ENCODE results near the gene ASCL4. TPM values are rescaled to one million over a fixed set of nuclear protein-coding genes. Genes with fewer than 3 reads are reported as not detected.

The ASCL4 gene
- total RNA-seq, 2 experiments from 2014 or later: not detected

DNA sequence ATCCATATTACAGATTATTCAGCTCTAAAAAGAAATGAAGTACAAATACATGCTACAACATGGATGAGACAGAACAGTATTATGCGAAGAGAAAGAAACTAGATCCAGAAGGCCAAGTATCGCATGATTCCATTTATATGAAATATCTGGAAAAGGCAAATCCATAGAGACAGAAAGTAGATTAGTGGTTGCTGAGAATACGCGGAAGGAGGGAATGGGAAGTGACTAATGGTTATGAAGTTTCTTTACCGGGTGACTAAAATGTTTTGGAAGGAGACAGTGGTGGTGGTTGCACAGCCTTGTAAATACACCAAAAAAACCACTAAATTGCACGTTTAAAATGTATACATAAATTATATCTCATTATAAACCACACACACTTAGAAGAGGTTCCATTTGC is 26.0 kb upstream of the ASCL4 start:
- DNase-seq (ENCODE audit: low spot score): no peak
- POLR2A ChIA-PET: interaction anchor here (2.3 kb wide), 1 partner anchor 11 kb away, joined by 12 read pairs; no protein-coding TSS in a partner anchor
- intact Hi-C loops (cut with micrococcal nuclease; ENCODE audit: unreplicated experiment): no loop called here
- BruUV-seq (replicated peaks): no TSS peak
- CTCF ChIA-PET (ENCODE audit: unreplicated experiment): no interaction called here
- Histone ChIP-seq H4K20me1 (ENCODE audit: insufficient read depth, low read length) (no peaks in the 10 kb centered on the region; the same call in 1 of the 2 replicates), H3K79me2 (ENCODE audit: insufficient read depth, low read depth, low read length) (peaks cover 5% of the 10 kb centered on the region; the same call in 1 of the 2 replicates), H2AFZ (ENCODE audit: low read length) (no peak overlapping the region), H3K4me3 (ENCODE audit: low read depth, low read length, poor library complexity, severe bottlenecking) (no peak overlapping the region), H3K4me1 (ENCODE audit: insufficient read depth, low read length, poor library complexity, severe bottlenecking) (no peaks in the 10 kb centered on the region), H3K4me2 (ENCODE audit: low read length) (no peak overlapping the region), H3K9me3 (ENCODE audit: low read length) (no peaks in the 10 kb centered on the region), H3K36me3 (ENCODE audit: insufficient read depth, low read length) (peaks cover 98% of the 10 kb centered on the region), H3K27ac (ENCODE audit: low read depth, low read length, poor library complexity, severe bottlenecking) (no peak overlapping the region), H3K9me2 (ENCODE audit: insufficient read depth, low read length) (no peaks in the 10 kb centered on the region)
- TF ChIP-seq EZH2phosphoT487 (IDR thresholded peaks at IDR 0.05; ENCODE audit: borderline replicate concordance, low read depth, low read length): no peak
- TF ChIP-seq, protein P1, sequence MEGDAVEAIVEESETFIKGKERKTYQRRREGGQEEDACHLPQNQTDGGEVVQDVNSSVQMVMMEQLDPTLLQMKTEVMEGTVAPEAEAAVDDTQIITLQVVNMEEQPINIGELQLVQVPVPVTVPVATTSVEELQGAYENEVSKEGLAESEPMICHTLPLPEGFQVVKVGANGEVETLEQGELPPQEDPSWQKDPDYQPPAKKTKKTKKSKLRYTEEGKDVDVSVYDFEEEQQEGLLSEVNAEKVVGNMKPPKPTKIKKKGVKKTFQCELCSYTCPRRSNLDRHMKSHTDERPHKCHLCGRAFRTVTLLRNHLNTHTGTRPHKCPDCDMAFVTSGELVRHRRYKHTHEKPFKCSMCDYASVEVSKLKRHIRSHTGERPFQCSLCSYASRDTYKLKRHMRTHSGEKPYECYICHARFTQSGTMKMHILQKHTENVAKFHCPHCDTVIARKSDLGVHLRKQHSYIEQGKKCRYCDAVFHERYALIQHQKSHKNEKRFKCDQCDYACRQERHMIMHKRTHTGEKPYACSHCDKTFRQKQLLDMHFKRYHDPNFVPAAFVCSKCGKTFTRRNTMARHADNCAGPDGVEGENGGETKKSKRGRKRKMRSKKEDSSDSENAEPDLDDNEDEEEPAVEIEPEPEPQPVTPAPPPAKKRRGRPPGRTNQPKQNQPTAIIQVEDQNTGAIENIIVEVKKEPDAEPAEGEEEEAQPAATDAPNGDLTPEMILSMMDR (conservative IDR thresholded peaks at IDR 0.05; ENCODE audit: low read length): no peak

DNA sequence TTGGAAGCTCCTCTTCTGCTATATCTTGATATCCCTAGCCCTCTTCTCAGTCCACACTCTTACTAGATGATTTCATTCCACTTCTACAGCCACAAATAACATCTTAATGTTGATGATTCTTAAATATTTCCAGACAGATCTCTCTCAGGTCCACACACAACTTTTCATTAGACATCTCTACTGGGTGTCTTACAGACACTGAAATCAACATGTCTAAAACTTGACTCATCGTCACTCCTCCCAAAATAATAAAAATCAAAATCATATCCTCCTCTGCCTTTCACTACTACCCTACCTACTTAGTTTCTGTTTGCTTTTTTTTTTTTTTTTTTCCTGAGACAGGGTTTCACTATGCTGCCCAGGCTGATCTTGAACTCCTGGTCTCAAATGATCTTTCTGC is 25.4 kb upstream of the ASCL4 start:
- H3K36me3 ChIP-seq (ENCODE audit: insufficient read depth, low read length): peaks cover 98% of the 10 kb centered on the region
- no peak overlapping the region for H3K4me2 ChIP-seq (ENCODE audit: low read length)
- intact Hi-C loops (cut with micrococcal nuclease; ENCODE audit: unreplicated experiment): no loop called here
- DNase-seq (ENCODE audit: low spot score): no peak
- BruUV-seq (replicated peaks): no TSS peak
- POLR2A ChIA-PET: interaction anchor here (2.3 kb wide), 1 partner anchor 10 kb away, joined by 12 read pairs; no protein-coding TSS in a partner anchor
- no peaks in the 10 kb centered on the region; the same call in 1 of the 2 replicates for H4K20me1 ChIP-seq (ENCODE audit: insufficient read depth, low read length)
- H3K9me3 ChIP-seq (ENCODE audit: low read length): no peaks in the 10 kb centered on the region
- no peaks in the 10 kb centered on the region for H3K9me2 ChIP-seq (ENCODE audit: insufficient read depth, low read length)
- H3K4me3 ChIP-seq (ENCODE audit: low read depth, low read length, poor library complexity, severe bottlenecking): no peak overlapping the region
- CTCF ChIA-PET (ENCODE audit: unreplicated experiment): no interaction called here
- no peaks in the 10 kb centered on the region for H3K4me1 ChIP-seq (ENCODE audit: insufficient read depth, low read length, poor library complexity, severe bottlenecking)
- H2AFZ ChIP-seq (ENCODE audit: low read length): no peak overlapping the region
- TF ChIP-seq, protein P1 (conservative IDR thresholded peaks at IDR 0.05; ENCODE audit: low read length): no peak
- TF ChIP-seq EZH2phosphoT487 (IDR thresholded peaks at IDR 0.05; ENCODE audit: borderline replicate concordance, low read depth, low read length): no peak
- H3K79me2 ChIP-seq (ENCODE audit: insufficient read depth, low read depth, low read length): peaks cover 5% of the 10 kb centered on the region; the same call in 1 of the 2 replicates
- H3K27ac ChIP-seq (ENCODE audit: low read depth, low read length, poor library complexity, severe bottlenecking): no peak overlapping the region

DNA sequence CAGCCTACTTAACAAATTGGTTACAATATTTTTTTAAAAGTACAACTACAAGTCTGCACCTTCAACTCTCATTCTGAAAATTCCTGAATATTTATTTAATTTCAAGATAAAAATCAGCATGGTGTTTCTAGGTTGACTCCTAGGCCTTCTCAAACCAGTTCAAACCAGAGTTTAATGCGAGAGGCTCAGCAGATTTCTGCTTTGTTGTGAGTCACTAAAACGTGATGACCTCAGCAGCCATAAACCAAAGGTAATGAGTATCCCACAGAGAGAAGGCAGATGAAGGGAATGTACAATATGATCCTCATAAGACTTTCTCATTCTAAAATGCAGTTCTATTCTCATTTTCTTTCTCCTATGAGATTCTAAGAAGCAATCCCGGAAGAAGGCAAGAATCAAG is 15.1 kb upstream of the ASCL4 start:
- peak; percentile 28 for DNase-seq (ENCODE audit: low spot score)
- Histone ChIP-seq H3K4me2 (ENCODE audit: low read length) (peak overlapping the region; percentile 83), H3K79me2 (ENCODE audit: insufficient read depth, low read depth, low read length) (peaks cover 37% of the 10 kb centered on the region), H3K9me2 (ENCODE audit: insufficient read depth, low read length) (no peaks in the 10 kb centered on the region), H2AFZ (ENCODE audit: low read length) (no peak overlapping the region), H3K4me3 (ENCODE audit: low read depth, low read length, poor library complexity, severe bottlenecking) (peak overlapping the region; percentile 92), H3K36me3 (ENCODE audit: insufficient read depth, low read length) (peaks cover 48% of the 10 kb centered on the region), H4K20me1 (ENCODE audit: insufficient read depth, low read length) (peaks cover 12% of the 10 kb centered on the region), H3K27ac (ENCODE audit: low read depth, low read length, poor library complexity, severe bottlenecking) (peak overlapping the region; percentile 20), H3K9me3 (ENCODE audit: low read length) (peaks cover 5% of the 10 kb centered on the region; the same call in 1 of the 2 replicates), H3K4me1 (ENCODE audit: insufficient read depth, low read length, poor library complexity, severe bottlenecking) (peaks cover 24% of the 10 kb centered on the region)
- POLR2A ChIA-PET: interaction anchor here (0.6 to 2.2 kb wide), 7 partner anchors 10 to 184 kb away, joined by 3 to 12 read pairs (median 3); no protein-coding TSS in a partner anchor
- intact Hi-C loops (cut with micrococcal nuclease; ENCODE audit: unreplicated experiment): no loop called here
- CTCF ChIA-PET (ENCODE audit: unreplicated experiment): no interaction called here
- no peak for TF ChIP-seq EZH2phosphoT487 (IDR thresholded peaks at IDR 0.05; ENCODE audit: borderline replicate concordance, low read depth, low read length)
- TF ChIP-seq, protein P1 (conservative IDR thresholded peaks at IDR 0.05; ENCODE audit: low read length): no peak
- no TSS peak for BruUV-seq (replicated peaks)

All from OCI-LY7 (cell line).